Measurements from ENCODE around the gene LSM10. TPM values are rescaled to one million over a fixed set of nuclear protein-coding genes. Genes with fewer than 3 reads are reported as not detected.

Gene LSM10
- total and polyA plus RNA-seq, 2 of the 4 experiments (the other 2 are of a cell fraction) = 11.7 to 78.9 TPM

DNA sequence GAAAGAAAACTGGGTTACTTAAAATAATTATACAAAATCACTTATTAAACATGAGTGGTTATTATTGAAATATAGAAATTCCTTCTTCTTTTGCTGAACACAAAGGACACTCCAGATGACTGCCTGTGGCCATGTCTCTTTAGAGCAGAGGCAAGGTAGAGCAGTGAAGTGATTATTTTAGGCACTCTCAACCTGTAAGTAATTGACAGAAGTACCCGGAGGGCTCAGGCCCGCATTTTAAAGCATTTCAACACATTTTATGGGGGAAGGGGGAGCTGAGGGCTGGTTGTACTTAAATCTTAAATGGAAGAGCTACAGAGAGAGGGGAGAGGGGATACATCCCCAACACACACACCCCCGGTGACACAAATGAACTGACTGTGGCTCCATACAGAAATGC, 42.3 kb upstream of the LSM10 start:
- intact Hi-C loops (cut with micrococcal nuclease) (no loop called here), dilution Hi-C loops (cut with HindIII; ENCODE audit: low sequenced_read_pairs, unreplicated experiment) (no loop called here), in situ Hi-C loops (cut with MboI; ENCODE audit: low sequenced_read_pairs) (no loop called here)
- Histone ChIP-seq H4K8ac (ENCODE audit: low read depth in 2 of 2, low read length in 2 of 2) (no peak overlapping the region), H3K4me2 (ENCODE audit: low read depth, low read length) (no peak overlapping the region), H4K91ac (ENCODE audit: insufficient read depth, low read depth, low read length) (no peak overlapping the region), H3K14ac (replicated peaks; ENCODE audit: low read depth, low read length) (no peak overlapping the region), H3K9ac (ENCODE audit: low read depth, low read length) (no peak overlapping the region), H3K4ac (ENCODE audit: low read depth, low read length) (no peak overlapping the region), H4K20me1 (ENCODE audit: insufficient read depth, low read length) (no peaks in the 10 kb centered on the region; the same call in 1 of the 2 replicates), H2AK5ac (ENCODE audit: low read depth, low read length) (no peak overlapping the region), H4K5ac (ENCODE audit: low read depth, low read length) (no peak overlapping the region), H2AFZ (replicated peaks; ENCODE audit: low read length, poor library complexity) (no peak overlapping the region), H3K23ac (ENCODE audit: low read depth, low read length) (no peak overlapping the region), H3K36me3 (ENCODE audit: control insufficient read depth, insufficient read depth, low read length) (0 out of 2 replicates have a peak, but pooled peaks cover 2% of the 10 kb centered on the region), H3K56ac (ENCODE audit: extremely low read depth, insufficient read depth, low read length) (no peak overlapping the region), H2BK15ac (ENCODE audit: low read depth, low read length) (no peak overlapping the region), H2BK5ac (ENCODE audit: low read depth, low read length, poor library complexity, severe bottlenecking) (no peak overlapping the region), H3K27ac (ENCODE audit: insufficient read depth, low read length) (no peak overlapping the region), H2BK20ac (ENCODE audit: low read depth, low read length) (no peak overlapping the region), H3K9me3 (ENCODE audit: control insufficient read depth, insufficient read depth, low read length) (no peaks in the 10 kb centered on the region), H2BK120ac (ENCODE audit: low read depth, low read length) (no peak overlapping the region), H3K79me1 (ENCODE audit: low read depth in 1 of 2, low read length in 2 of 2) (no peaks in the 10 kb centered on the region), H3K4me1 (ENCODE audit: control insufficient read depth, insufficient read depth, low read length) (peaks cover 3% of the 10 kb centered on the region; the same call in 1 of the 2 replicates), H3K27me3 (ENCODE audit: control insufficient read depth, insufficient read depth, low read length) (no peaks in the 10 kb centered on the region), H3K18ac (ENCODE audit: low read depth, low read length) (no peak overlapping the region), H3K9me1 (ENCODE audit: insufficient read depth, low read length) (peaks cover 3% of the 10 kb centered on the region), H3K4me3 (ENCODE audit: insufficient read depth, low read depth, low read length) (no peak overlapping the region), H2AK9ac (replicated peaks; ENCODE audit: low read depth, low read length, poor library complexity) (no peak overlapping the region)
- ChIA-PET POLR2A (ENCODE audit: unreplicated experiment) (no interaction called here), CTCF (interaction anchor here (1.5 kb wide), 1 partner anchor 10 kb away, joined by 4 read pairs; the partner anchor contains the start of gene OSCP1)
- DNase-seq (no peak), ATAC-seq (ENCODE audit: low read depth) (no peak)
- no CpG with 5 or more reads among the region's 3 CpGs for WGBS, 2 experiments (ENCODE audit: extremely low coverage in 2 of 2, insufficient read length in 1 of 2)
- TF ChIP-seq, protein P1, sequence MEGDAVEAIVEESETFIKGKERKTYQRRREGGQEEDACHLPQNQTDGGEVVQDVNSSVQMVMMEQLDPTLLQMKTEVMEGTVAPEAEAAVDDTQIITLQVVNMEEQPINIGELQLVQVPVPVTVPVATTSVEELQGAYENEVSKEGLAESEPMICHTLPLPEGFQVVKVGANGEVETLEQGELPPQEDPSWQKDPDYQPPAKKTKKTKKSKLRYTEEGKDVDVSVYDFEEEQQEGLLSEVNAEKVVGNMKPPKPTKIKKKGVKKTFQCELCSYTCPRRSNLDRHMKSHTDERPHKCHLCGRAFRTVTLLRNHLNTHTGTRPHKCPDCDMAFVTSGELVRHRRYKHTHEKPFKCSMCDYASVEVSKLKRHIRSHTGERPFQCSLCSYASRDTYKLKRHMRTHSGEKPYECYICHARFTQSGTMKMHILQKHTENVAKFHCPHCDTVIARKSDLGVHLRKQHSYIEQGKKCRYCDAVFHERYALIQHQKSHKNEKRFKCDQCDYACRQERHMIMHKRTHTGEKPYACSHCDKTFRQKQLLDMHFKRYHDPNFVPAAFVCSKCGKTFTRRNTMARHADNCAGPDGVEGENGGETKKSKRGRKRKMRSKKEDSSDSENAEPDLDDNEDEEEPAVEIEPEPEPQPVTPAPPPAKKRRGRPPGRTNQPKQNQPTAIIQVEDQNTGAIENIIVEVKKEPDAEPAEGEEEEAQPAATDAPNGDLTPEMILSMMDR (conservative IDR thresholded peaks at IDR 0.05; ENCODE audit: low read depth, low read length) = no peak
- TF ChIP-seq RFX5 (IDR thresholded peaks at IDR 0.05; ENCODE audit: low read depth, low read length) = no peak
- TF ChIP-seq SMC3 (IDR thresholded peaks at IDR 0.05; ENCODE audit: low read depth, low read length) = no peak
- TF ChIP-seq RAD21 (IDR thresholded peaks at IDR 0.05; ENCODE audit: low read length) = no peak
- TF ChIP-seq MXI1 (IDR thresholded peaks at IDR 0.05; ENCODE audit: borderline replicate concordance, low read depth, low read length) = no peak
- TF ChIP-seq CEBPB (IDR thresholded peaks at IDR 0.05; ENCODE audit: low read depth, low read length) = no peak
- TF ChIP-seq MAFK (IDR thresholded peaks at IDR 0.05; ENCODE audit: low read depth, low read length) = no peak
- TF ChIP-seq, protein P2, sequence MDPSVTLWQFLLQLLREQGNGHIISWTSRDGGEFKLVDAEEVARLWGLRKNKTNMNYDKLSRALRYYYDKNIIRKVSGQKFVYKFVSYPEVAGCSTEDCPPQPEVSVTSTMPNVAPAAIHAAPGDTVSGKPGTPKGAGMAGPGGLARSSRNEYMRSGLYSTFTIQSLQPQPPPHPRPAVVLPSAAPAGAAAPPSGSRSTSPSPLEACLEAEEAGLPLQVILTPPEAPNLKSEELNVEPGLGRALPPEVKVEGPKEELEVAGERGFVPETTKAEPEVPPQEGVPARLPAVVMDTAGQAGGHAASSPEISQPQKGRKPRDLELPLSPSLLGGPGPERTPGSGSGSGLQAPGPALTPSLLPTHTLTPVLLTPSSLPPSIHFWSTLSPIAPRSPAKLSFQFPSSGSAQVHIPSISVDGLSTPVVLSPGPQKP (IDR thresholded peaks at IDR 0.05; ENCODE audit: borderline replicate concordance, low read depth, low read length) = no peak
- TF ChIP-seq NFE2L2 (IDR thresholded peaks at IDR 0.05; ENCODE audit: low read depth, low read length) = no peak
- no TSS peak for BruUV-seq (replicated peaks)
